NCI-H128 (cell line): Measurements from ENCODE around the gene TANC1.

Source experiments
- DNase-seq: peaks from one replicate; lab custom pipeline; 2025; ENCODE audit not compliant: unreplicated experiment; lab: John Stamatoyannopoulos, UW

TANC1 gene

GRCh38 chr2:158960193-158960592 is 8.2 kb upstream of the TANC1 start:
- DNase-seq = no peak

DNA sequence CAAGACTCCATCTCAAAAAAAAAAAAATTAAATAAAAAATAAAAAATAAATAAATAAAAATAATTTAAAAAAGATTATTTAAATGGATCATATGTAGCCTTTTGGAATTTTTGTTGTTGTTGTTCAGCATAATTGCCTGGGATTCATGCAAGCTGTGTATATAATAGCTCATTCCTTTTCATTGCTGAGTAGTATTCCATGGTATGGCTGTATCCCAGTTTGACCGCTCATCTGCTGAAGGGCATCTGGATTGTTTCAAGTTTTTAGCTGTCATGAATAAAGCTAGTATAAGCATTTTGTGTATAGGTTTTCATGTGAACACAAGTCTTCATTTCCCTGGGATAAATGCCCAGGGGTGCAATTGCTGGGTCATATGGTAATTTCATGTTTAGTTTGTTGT is 6.4 kb upstream of the TANC1 start:
- DNase-seq = no peak

DNA sequence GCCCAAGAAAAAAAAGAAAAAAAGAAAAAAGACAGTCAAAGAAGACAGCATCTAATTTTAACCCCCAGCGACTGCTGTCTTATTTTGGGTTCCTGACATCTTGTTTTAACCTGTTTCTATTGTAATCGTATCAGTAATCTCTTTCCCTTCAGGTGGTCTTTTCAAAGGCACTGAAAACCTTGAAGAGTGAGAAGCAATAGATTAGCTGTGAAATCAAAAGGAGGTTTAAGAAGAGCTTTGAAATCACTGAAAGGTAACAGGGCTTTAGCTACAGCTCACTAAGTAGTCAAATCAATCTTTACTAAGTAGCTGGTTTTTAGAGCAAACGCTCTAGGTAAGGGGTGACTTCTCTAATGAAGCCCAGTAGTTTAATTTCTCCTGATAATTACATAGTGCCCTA is 5.4 kb upstream of the TANC1 start:
- DNase-seq = no peak

GRCh38 chr2:158965107-158965506 is 3.3 kb upstream of the TANC1 start:
- no peak for DNase-seq

GRCh38 chr2:158965641-158966040 is 2.8 kb upstream of the TANC1 start:
- DNase-seq = no peak

- DNase-seq = no peak
Measured at GRCh38 chr2:158966312-158966711, 2.1 kb upstream of the TANC1 start.

GRCh38 chr2:158967114-158967730 is 1.2 kb upstream of the TANC1 start:
- DNase-seq = no peak

GRCh38 chr2:158967731-158968395 is 577 bp upstream of the TANC1 start:
- DNase-seq = no peak

- no peak for DNase-seq
Measured at GRCh38 chr2:158969162-158969714, 798 bp downstream of the TANC1 start.

DNA sequence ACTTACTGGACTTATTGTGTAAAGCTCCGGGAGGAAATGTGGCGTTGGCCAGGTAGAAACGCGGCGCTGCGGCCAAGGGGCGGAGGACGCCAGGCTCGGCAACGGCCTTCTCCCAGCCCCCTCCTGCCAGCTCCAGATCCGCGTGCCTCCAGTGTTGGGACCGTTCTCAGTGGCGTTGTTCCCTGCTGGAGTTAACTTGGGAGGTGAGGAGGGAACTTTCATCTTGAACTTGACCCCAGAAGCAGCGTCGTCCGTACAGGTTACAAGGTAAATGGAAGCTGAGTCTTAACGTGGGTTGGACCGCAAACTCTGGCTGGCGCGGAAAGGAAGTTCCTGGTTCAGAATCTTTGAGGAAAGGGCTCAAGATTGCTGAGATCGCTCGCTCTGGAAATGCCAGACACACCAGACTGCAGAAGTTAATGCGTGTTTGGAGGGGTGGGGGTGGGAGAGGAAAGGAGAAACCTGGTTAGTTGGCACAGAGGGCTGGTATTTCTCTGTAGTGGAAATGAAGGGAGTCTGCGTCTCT is 1.3 kb downstream of the TANC1 start:
- no peak for DNase-seq

GRCh38 chr2:158970241-158970751 is 1.9 kb downstream of the TANC1 start:
- DNase-seq = no peak

- peak; percentile 61 for DNase-seq
Measured at GRCh38 chr2:158973116-158973956, 4.9 kb downstream of the TANC1 start.

DNA sequence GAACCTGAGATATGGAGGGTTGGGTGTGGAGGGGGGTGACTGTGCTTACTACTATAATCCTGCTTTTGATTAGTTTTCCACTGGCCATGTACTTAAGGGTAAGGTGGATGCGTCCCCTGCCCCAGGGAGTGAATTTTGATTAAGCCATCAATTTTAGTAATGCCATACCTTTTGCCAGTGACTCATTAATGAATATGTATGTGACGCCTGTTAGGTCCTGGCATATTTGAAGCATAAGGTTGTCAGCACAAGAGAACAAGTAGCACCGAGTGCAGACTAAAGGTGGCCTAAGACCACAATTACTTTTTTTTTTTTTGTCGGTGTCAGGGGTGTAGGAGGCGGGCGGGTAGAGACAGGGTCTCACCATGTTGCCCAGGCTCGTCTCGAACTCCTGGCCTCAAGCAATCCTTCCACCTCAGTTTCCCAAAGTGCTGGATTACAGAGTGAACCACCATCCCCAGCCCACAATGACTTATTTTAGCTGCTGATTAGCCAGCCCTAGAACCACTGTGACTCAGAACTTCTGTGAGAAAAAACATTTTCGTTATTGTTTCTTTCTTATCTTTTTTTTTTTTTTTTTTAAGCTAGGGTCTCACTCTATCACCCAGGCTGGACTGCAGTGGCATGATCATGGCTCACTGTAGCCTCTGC is 7.0 kb downstream of the TANC1 start:
- no peak for DNase-seq

- no peak for DNase-seq
Measured at GRCh38 chr2:158979772-158980171, 11.3 kb downstream of the TANC1 start.

GRCh38 chr2:158984604-158985135 is 16.2 kb downstream of the TANC1 start:
- DNase-seq = no peak

DNA sequence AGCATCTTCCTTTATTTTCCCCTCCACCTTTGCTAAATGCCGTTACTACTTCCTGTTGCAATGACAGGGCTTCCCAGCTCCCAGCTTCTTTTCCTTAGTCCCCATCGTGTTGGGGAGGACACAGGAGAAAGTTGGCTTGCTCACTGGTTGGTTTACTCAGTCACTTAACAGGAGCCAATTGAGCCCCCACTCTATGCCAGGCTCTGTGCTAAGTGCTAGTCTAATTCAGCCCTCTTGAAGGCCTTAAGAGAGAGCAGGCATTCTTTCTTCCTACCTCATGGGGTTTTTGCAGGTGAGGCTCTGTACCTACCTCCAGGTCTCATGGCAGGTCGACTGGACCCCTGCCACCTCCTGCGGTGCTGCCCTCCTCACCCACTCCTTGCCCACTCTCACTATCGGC is 20.1 kb downstream of the TANC1 start:
- DNase-seq = no peak

DNA sequence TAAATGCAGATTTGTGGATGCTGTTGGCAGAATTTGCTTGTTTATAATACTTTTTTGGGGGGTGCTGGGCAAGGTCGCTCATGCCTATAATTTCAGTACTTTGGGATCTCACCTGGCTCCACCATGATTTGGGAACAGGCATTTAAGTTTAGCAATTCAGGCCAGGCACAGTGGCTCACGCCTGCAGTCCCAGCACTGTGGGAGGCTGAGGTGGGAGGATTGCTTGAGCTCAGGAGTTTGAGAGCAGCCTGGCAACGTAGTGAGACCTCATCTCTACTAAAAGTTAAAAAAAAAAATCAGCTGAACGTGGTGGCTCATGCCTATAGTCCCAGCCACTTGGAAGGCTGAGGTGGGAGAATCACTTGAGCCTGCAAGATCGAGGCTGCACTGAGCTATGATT is 20.7 kb downstream of the TANC1 start:
- no peak for DNase-seq

GRCh38 chr2:158990397-158991214 is 22.2 kb downstream of the TANC1 start:
- no peak for DNase-seq

DNA sequence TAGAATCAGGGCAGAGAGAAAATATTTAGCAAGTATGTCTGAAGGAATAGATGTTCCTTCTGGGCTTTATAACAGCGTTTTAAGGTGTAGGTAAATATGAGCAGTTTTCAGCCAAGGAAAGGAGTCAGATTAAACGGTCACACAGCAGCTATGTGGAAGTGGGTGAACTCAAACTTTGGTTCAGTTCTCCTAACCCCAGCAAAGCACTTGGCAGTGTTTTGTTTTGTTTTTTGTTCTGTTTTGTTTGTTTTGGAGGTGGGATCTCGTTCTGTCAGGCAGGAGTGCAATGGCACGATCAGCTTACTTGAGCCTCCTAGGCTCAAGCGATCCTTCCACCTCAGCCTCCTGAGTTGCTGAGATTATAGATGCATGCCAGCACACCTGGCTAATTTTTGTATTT is 24.6 kb downstream of the TANC1 start:
- no peak for DNase-seq
